NB4 (cell line): ENCODE data around the gene FBL.
"Not testable (repeated sequence)": the region's sequence is repeated elsewhere in the genome, so short reads cannot be mapped to it uniquely, and the experiment has no call there.

ENCODE experiments used
- DNase-seq: peaks from one replicate; pipeline ENCODE4 v3.0.0; 2010; ENCODE audit warnings: low read depth
- H3K4me3 ChIP-seq: one replicate; pipeline ENCODE4 v1.5.1; 2011; ENCODE audit warnings: mild to moderate bottlenecking, low read depth, low read length, moderate library complexity
- MYC ChIP-seq: IDR thresholded peaks from 2 replicates; pipeline ENCODE4 v1.6.1; 2011; ENCODE audit warnings: low read depth, low read length
- POLR2A ChIP-seq: IDR thresholded peaks from 2 replicates; pipeline ENCODE4 v1.6.1; 2011; ENCODE audit warnings: mild to moderate bottlenecking; ENCODE audit not compliant: insufficient read length; ENCODE audit errors: extremely low read depth
- TF ChIP-seq, protein P1 (sequence below): IDR thresholded peaks from one replicate; pipeline ENCODE4 v1.5.1; 2012; ENCODE audit warnings: low read depth, low read length
- TF ChIP-seq, protein P2 (sequence below): IDR thresholded peaks from 2 replicates; pipeline ENCODE4 v1.6.1; 2011; ENCODE audit warnings: low read depth, low read length

The FBL gene

DNA sequence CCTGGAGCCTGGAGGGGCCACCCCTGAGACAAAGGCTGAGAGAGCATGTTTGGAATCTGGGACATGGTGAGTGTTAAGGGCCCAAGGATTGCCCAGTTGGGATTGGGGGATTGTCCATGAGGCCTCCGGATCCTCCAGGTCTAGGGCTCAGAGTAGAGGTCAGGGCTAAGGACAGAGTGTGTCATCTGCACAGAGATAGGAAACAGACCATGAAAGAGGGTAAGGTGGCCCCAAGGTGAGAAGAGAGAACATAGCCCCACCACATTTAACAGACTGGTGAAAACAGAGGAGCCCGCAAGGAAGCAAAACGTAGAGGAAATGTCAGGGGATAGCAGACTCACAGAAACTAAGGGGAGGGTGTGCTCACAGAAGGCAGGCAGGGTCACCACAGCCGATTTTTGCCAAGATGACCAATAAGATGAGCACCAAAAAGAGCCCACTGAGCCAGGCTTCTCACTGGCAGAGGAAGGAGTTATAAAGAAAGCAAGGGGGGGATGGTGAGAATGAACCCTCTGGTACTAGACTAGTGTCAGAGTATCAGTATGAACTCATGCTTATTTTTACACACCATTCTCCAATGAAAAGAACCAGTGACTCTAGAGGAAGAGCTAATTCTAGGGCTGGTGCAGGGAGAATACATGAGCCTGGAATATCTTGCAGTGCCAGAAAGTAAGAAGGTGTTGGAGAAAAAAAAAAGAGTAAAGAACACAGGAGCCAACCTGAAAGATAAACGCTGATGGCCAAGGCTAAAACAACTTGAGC, 29.7 kb downstream of the FBL start:
- no peak overlapping the region for H3K4me3 ChIP-seq
- no peak for DNase-seq
- TF ChIP-seq POLR2A (no peak), MYC (no peak)
- TF ChIP-seq, protein P1, sequence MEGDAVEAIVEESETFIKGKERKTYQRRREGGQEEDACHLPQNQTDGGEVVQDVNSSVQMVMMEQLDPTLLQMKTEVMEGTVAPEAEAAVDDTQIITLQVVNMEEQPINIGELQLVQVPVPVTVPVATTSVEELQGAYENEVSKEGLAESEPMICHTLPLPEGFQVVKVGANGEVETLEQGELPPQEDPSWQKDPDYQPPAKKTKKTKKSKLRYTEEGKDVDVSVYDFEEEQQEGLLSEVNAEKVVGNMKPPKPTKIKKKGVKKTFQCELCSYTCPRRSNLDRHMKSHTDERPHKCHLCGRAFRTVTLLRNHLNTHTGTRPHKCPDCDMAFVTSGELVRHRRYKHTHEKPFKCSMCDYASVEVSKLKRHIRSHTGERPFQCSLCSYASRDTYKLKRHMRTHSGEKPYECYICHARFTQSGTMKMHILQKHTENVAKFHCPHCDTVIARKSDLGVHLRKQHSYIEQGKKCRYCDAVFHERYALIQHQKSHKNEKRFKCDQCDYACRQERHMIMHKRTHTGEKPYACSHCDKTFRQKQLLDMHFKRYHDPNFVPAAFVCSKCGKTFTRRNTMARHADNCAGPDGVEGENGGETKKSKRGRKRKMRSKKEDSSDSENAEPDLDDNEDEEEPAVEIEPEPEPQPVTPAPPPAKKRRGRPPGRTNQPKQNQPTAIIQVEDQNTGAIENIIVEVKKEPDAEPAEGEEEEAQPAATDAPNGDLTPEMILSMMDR: no peak
- TF ChIP-seq, protein P2, sequence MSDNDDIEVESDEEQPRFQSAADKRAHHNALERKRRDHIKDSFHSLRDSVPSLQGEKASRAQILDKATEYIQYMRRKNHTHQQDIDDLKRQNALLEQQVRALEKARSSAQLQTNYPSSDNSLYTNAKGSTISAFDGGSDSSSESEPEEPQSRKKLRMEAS: no peak

DNA sequence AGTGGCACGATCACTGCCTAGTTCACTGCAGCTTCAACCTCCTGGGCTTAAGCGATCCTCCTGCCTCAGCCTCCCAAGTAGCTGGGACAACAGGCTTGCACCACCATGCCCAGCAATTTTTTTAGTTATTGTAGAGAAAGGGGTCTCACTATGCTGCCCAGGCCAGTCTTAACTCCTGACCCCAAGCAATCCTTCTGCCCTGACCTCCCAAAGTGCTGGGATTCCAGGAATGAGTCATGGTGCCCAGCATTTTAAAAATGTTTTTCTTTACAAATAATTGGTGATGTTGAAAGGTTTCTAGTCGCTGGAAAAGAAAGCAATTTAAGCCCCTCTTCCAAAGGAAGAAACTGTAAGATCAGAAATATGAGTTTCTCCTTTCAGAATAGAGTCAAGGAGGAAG, 31.6 kb downstream of the FBL start:
- H3K4me3 ChIP-seq: no peak overlapping the region
- DNase-seq: no peak
- TF ChIP-seq MYC: no peak
- TF ChIP-seq POLR2A: no peak
- TF ChIP-seq, protein P1: no peak
- TF ChIP-seq, protein P2: no peak

DNA sequence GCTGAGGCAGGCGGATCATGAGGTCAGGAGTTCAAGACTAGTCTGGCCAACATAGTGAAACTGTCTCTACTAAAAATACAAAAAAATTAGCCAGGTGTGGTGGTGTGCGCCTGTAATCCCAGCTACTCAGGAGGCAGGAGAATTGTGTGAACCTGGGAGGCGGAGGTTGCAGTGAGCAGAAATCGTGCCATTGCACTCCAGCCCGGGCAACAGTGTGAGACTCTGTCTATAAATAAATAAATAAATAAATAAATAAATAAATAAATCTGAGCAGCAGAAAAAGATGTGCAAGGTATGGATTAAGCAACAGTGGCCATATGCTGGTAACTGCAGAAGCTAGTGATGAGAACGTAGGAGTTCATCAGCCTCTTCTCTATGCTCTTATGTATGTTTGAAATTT, 32.1 kb downstream of the FBL start:
- H3K4me3 ChIP-seq, DNase-seq: not testable (repeated sequence)

DNA sequence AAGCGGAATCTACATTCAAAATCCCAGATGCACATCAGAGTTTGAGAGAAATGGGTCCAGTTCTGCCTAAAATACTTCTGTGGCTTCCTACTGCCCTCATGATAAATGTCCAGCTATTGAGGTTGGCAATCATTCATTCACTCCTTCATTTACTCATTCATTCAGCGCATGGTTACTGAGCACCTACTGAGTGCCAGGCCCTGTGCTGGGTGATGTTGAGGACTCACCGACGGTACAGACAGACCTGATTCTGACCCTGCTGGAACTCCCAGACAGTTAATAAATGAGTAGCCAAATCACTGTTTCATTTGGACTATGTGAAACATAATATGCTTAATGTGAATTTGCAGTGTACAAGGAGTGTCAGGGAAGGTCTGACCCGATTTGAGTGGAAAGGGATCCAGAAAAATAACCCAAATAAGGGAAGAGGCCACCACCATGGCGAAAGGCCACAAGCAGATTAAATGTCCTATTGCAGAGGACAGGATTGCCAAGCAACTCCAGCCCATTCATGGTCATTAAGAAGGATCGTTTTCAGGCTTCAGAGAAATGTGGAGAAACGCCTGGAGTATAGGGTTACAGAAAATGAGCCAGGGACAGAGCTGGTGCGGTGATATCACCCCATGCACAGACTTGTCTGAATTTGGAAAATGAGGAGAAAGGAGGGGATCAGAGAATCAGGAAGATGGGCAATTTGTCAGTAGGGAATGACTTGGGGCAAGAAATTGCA, 32.8 kb downstream of the FBL start:
- no peak for TF ChIP-seq MYC
- TF ChIP-seq, protein P2: no peak
- TF ChIP-seq, protein P1: no peak
- TF ChIP-seq POLR2A: no peak
- H3K4me3 ChIP-seq: no peak overlapping the region
- DNase-seq: no peak

DNA sequence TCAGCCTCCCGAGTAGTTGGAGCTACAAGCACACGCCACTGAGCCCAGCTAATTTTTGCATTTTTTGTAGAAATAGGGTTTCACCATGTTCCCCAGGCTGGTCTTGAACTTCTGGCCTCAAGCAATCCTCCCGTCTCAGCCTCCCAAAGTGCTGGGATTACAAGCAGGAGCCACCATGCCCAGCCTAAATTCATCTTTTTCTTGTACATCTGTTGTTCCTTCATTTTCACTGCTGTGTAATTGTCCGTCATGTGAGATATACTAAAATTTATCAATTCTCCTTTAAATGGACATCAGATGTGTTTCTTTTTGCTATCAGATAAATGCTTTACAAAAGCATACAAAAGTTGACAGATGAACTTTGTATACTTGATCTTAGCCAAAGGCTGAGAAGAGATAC, 35.1 kb downstream of the FBL start:
- no peak for DNase-seq
- H3K4me3 ChIP-seq: no peak overlapping the region
- TF ChIP-seq, protein P2: no peak
- TF ChIP-seq MYC: no peak
- TF ChIP-seq, protein P1: no peak
- TF ChIP-seq POLR2A: no peak

DNA sequence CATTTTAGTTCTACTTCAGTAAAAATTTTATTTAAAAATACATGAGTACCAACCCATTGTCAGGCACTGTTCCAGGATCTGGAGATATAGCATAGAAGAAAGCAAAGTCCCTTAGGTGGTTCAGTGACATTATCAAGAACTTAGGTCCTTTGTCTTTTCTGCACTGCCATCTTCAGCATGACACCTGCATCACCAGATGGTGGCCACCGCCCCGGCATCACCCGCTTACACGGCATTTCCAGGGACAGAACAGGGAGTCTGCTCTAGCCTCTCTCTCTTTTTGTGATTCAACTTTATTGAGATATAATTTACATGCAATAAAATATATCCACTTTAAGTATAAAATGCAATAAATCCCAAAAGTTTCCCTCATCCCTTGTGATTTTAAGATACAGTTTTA, 35.8 kb downstream of the FBL start:
- DNase-seq: no peak
- H3K4me3 ChIP-seq: no peak overlapping the region
- TF ChIP-seq, protein P2: no peak
- TF ChIP-seq MYC (no peak), POLR2A (no peak)
- TF ChIP-seq, protein P1: no peak
